Measurements from ENCODE around the gene RHBDD3.

The RHBDD3 gene

GRCh38 chr22:29216011-29216872, 51.5 kb downstream of the RHBDD3 start:
- no peaks in the 10 kb centered on the region for H3K27me3 ChIP-seq
- no peaks in the 10 kb centered on the region for H3K9me3 ChIP-seq
- no peak overlapping the region for H3K4me3 ChIP-seq (ENCODE audit: low read depth in 1 of 2, low read length in 1 of 2)
- H3K27ac ChIP-seq: no peak overlapping the region
- no peaks in the 10 kb centered on the region for H3K4me1 ChIP-seq (ENCODE audit: control insufficient read depth in 1 of 2, insufficient read depth in 1 of 2, low read depth in 1 of 2, low read length in 1 of 2)
- H3K36me3 ChIP-seq: no peaks in the 10 kb centered on the region
- TF ChIP-seq, protein P1, sequence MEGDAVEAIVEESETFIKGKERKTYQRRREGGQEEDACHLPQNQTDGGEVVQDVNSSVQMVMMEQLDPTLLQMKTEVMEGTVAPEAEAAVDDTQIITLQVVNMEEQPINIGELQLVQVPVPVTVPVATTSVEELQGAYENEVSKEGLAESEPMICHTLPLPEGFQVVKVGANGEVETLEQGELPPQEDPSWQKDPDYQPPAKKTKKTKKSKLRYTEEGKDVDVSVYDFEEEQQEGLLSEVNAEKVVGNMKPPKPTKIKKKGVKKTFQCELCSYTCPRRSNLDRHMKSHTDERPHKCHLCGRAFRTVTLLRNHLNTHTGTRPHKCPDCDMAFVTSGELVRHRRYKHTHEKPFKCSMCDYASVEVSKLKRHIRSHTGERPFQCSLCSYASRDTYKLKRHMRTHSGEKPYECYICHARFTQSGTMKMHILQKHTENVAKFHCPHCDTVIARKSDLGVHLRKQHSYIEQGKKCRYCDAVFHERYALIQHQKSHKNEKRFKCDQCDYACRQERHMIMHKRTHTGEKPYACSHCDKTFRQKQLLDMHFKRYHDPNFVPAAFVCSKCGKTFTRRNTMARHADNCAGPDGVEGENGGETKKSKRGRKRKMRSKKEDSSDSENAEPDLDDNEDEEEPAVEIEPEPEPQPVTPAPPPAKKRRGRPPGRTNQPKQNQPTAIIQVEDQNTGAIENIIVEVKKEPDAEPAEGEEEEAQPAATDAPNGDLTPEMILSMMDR (IDR thresholded peaks at IDR 0.05): no peak

DNA sequence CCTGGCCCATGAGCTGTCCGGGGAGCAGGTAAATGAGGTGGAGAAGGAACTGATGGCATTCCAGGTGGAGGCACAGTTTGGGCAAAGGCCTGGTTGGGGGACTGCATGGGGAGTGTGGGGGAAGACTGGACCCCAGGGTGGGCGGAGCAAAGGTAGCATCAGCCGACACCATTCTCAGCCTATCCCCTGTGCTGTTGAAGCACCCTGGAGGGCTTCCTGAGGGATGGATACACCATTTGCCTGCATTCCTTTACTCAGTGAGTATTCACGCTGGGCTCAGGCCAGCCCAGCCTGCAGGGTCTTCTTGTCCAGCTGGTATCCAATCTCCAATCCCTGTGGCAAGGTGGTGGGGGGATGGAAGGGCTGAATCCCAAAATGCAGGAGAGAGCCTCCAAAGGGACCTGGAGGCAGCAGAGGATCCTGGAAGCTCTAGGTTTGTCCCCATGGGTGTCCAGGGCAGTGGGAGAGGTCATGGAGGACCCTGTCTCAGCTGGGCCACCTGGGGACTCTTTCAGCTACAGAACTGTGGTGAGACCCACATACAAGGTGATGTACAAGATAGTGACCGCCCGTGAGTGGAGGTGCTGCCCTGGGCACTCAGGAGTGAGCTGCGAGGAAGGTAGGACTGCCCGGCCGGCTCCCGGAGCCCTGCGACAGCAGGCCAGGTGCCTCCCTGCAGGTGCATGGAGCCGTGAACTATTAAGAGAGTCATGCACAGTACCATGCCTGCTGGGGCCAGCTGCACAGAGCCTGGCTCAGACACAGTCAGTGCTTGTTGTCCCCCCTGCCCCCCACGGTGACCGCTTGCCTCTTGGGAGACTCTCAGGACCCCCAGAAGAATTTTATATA, 52.5 kb downstream of the RHBDD3 start:
- Histone ChIP-seq H3K36me3 (no peaks in the 10 kb centered on the region), H3K9me3 (no peaks in the 10 kb centered on the region), H3K27me3 (no peaks in the 10 kb centered on the region), H3K4me3 (ENCODE audit: low read depth in 1 of 2, low read length in 1 of 2) (no peak overlapping the region), H3K27ac (no peak overlapping the region), H3K4me1 (ENCODE audit: control insufficient read depth in 1 of 2, insufficient read depth in 1 of 2, low read depth in 1 of 2, low read length in 1 of 2) (no peaks in the 10 kb centered on the region)
- TF ChIP-seq, protein P1 (IDR thresholded peaks at IDR 0.05): no peak

- Histone ChIP-seq H3K9me3 (no peaks in the 10 kb centered on the region), H3K36me3 (no peaks in the 10 kb centered on the region), H3K4me1 (ENCODE audit: control insufficient read depth in 1 of 2, insufficient read depth in 1 of 2, low read depth in 1 of 2, low read length in 1 of 2) (no peaks in the 10 kb centered on the region), H3K4me3 (ENCODE audit: low read depth in 1 of 2, low read length in 1 of 2) (no peak overlapping the region), H3K27ac (no peak overlapping the region), H3K27me3 (peaks cover 5% of the 10 kb centered on the region)
- TF ChIP-seq, protein P1 (IDR thresholded peaks at IDR 0.05): no peak
Observed at GRCh38 chr22:29214232-29214631, 53.5 kb downstream of the RHBDD3 start.

DNA sequence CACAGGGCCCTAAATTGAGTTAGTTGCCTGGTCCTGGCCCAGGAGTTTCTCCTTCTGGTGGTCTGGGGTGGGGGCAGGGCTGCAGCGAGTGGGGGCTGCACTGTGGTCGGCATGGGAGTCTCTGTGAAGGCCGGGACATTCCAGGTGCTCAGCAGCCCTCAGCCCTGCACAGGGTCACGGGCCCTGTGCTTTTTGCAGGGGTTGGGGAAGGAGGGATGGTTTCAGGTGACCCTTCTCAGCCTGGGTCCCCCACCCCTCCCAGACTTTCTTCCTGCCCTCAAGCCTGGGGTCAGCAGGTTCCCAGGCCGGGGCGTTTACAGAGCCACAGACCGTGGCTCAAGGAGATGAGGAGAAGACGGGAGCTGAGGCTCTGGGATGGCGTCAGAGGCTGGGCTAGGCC, 54.3 kb downstream of the RHBDD3 start:
- H3K27me3 ChIP-seq: peaks cover 12% of the 10 kb centered on the region
- H3K36me3 ChIP-seq: no peaks in the 10 kb centered on the region

GRCh38 chr22:29212743-29213142, 55.0 kb downstream of the RHBDD3 start:
- Histone ChIP-seq H3K9me3 (no peaks in the 10 kb centered on the region), H3K4me3 (ENCODE audit: low read depth in 1 of 2, low read length in 1 of 2) (no peak overlapping the region), H3K4me1 (ENCODE audit: control insufficient read depth in 1 of 2, insufficient read depth in 1 of 2, low read depth in 1 of 2, low read length in 1 of 2) (no peaks in the 10 kb centered on the region), H3K27ac (no peak overlapping the region), H3K27me3 (peaks cover 19% of the 10 kb centered on the region), H3K36me3 (no peaks in the 10 kb centered on the region)
- TF ChIP-seq, protein P1 (IDR thresholded peaks at IDR 0.05): no peak

More for the DNA sequence above, 54.3 kb downstream of the RHBDD3 start:
- no peaks in the 10 kb centered on the region for H3K9me3 ChIP-seq
- H3K4me1 ChIP-seq (ENCODE audit: control insufficient read depth in 1 of 2, insufficient read depth in 1 of 2, low read depth in 1 of 2, low read length in 1 of 2): no peaks in the 10 kb centered on the region
- TF ChIP-seq, protein P1 (IDR thresholded peaks at IDR 0.05): no peak
- no peak overlapping the region for H3K27ac ChIP-seq
- no peak overlapping the region for H3K4me3 ChIP-seq (ENCODE audit: low read depth in 1 of 2, low read length in 1 of 2)
